ENCODE data around the gene PHC3.

DNA sequence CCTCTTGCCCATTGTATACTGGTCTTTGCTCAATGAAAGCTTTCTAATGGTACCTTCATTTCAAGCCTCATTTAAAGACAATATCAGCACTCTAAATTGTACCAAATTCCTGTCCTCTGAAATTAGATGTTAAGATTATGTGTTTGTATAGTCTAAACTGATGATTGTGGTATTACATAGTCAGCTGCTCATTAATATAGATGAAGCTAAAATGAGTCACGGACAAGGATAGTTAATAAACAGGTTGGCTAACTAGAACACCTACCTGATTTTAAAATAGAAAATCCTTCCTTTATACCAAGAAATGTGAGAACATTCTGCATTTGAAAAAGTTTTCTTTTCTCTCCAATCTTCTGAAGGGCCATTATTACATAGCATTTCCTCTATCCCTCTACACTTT, 43.6 kb upstream of the PHC3 start:
- TF ChIP-seq, protein P1, sequence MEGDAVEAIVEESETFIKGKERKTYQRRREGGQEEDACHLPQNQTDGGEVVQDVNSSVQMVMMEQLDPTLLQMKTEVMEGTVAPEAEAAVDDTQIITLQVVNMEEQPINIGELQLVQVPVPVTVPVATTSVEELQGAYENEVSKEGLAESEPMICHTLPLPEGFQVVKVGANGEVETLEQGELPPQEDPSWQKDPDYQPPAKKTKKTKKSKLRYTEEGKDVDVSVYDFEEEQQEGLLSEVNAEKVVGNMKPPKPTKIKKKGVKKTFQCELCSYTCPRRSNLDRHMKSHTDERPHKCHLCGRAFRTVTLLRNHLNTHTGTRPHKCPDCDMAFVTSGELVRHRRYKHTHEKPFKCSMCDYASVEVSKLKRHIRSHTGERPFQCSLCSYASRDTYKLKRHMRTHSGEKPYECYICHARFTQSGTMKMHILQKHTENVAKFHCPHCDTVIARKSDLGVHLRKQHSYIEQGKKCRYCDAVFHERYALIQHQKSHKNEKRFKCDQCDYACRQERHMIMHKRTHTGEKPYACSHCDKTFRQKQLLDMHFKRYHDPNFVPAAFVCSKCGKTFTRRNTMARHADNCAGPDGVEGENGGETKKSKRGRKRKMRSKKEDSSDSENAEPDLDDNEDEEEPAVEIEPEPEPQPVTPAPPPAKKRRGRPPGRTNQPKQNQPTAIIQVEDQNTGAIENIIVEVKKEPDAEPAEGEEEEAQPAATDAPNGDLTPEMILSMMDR (IDR thresholded peaks at IDR 0.05): no peak
- TF ChIP-seq EP300 (IDR thresholded peaks at IDR 0.05): no peak
- no peak for TF ChIP-seq POLR2A (IDR thresholded peaks at IDR 0.05)
- TF ChIP-seq POLR2AphosphoS5 (IDR thresholded peaks at IDR 0.05): no peak
